Measurements from ENCODE around the gene BSN. TPM values are rescaled to one million over a fixed set of nuclear protein-coding genes. Genes with fewer than 3 reads are reported as not detected.

Gene BSN
- total and polyA plus RNA-seq, 2 donors: 0.39 to 0.48 TPM

DNA sequence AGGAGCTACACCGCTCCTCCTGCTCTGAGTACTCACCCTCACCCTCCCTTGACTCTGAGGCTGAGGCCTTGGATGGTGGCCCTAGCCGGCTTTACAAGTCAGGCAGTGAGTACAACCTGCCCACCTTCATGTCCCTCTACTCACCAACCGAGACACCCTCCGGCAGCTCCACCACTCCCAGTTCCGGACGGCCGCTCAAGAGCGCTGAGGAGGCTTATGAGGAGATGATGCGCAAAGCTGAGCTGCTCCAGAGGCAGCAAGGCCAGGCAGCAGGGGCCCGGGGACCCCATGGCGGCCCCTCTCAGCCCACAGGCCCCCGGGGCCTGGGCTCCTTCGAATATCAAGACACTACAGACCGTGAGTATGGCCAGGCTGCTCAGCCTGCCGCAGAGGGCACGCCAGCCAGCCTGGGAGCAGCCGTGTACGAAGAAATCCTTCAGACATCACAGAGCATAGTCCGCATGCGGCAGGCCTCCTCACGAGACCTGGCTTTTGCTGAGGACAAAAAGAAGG is 98.7 kb downstream of the BSN start:
- Histone ChIP-seq H3K27ac (ENCODE audit: low read depth) (no peak overlapping the region), H3K4me3 (ENCODE audit: low read depth, low read length) (no peak overlapping the region), H3K4me1 (ENCODE audit: insufficient read depth) (no peaks in the 10 kb centered on the region), H3K36me3 (ENCODE audit: insufficient read depth) (no peaks in the 10 kb centered on the region)
- 87% methylated on average over 21 of the region's 21 CpGs for WGBS
- no peak for DNase-seq (ENCODE audit: extremely low spot score)

DNA sequence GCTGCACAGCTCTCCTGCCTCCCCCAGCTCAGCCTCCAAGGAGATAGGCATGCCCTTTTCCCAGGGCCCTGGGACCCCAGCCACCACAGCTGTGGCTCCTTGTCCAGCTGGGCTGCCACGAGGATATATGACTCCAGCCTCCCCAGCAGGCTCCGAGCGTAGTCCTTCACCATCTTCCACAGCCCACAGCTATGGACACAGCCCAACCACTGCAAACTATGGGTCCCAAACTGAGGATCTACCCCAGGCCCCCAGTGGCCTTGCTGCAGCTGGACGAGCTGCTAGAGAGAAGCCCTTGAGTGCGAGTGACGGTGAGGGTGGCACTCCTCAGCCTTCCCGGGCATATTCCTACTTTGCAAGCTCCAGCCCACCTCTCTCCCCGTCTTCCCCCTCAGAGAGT is 99.3 kb downstream of the BSN start:
- WGBS: 68% methylated on average over 8 of the region's 8 CpGs
- Histone ChIP-seq H3K4me1 (ENCODE audit: insufficient read depth) (no peaks in the 10 kb centered on the region), H3K36me3 (ENCODE audit: insufficient read depth) (no peaks in the 10 kb centered on the region), H3K27ac (ENCODE audit: low read depth) (no peak overlapping the region), H3K4me3 (ENCODE audit: low read depth, low read length) (no peak overlapping the region)
- DNase-seq (ENCODE audit: extremely low spot score): no peak

GRCh38 chr3:49654176-49654825 is 100.0 kb downstream of the BSN start:
- no peaks in the 10 kb centered on the region for H3K4me1 ChIP-seq (ENCODE audit: insufficient read depth)
- no peaks in the 10 kb centered on the region for H3K36me3 ChIP-seq (ENCODE audit: insufficient read depth)
- 90% methylated on average over 17 of the region's 17 CpGs for WGBS
- no peak overlapping the region for H3K4me3 ChIP-seq (ENCODE audit: low read depth, low read length)
- DNase-seq (ENCODE audit: extremely low spot score): no peak
- no peak overlapping the region for H3K27ac ChIP-seq (ENCODE audit: low read depth)

GRCh38 chr3:49654955-49655556 is 100.8 kb downstream of the BSN start:
- no peak overlapping the region for H3K27ac ChIP-seq (ENCODE audit: low read depth)
- H3K4me1 ChIP-seq (ENCODE audit: insufficient read depth): no peaks in the 10 kb centered on the region
- no peak for DNase-seq (ENCODE audit: extremely low spot score)
- H3K4me3 ChIP-seq (ENCODE audit: low read depth, low read length): no peak overlapping the region
- 74% methylated on average over 10 of the region's 10 CpGs for WGBS
- no peaks in the 10 kb centered on the region for H3K36me3 ChIP-seq (ENCODE audit: insufficient read depth)

DNA sequence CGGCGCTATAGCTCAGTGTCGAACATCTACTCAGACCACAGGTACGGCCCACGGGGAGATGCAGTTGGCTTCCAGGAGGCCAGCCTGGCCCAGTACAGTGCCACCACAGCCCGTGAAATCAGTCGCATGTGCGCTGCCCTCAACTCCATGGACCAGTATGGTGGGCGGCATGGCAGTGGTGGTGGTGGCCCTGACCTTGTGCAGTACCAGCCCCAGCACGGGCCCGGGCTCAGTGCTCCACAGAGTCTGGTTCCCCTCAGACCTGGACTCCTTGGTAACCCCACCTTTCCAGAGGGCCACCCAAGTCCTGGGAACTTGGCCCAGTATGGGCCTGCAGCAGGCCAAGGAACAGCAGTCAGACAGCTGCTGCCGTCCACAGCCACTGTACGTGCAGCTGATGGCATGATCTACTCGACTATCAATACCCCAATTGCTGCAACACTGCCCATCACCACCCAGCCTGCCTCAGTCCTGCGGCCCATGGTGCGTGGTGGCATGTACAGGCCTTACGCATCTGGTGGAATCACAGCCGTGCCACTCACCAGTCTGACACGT is 101.5 kb downstream of the BSN start:
- Histone ChIP-seq H3K4me3 (ENCODE audit: low read depth, low read length) (no peak overlapping the region), H3K27ac (ENCODE audit: low read depth) (no peak overlapping the region), H3K36me3 (ENCODE audit: insufficient read depth) (no peaks in the 10 kb centered on the region), H3K4me1 (ENCODE audit: insufficient read depth) (no peaks in the 10 kb centered on the region)
- DNase-seq (ENCODE audit: extremely low spot score): no peak
- WGBS: 95% methylated on average over 19 of the region's 19 CpGs

DNA sequence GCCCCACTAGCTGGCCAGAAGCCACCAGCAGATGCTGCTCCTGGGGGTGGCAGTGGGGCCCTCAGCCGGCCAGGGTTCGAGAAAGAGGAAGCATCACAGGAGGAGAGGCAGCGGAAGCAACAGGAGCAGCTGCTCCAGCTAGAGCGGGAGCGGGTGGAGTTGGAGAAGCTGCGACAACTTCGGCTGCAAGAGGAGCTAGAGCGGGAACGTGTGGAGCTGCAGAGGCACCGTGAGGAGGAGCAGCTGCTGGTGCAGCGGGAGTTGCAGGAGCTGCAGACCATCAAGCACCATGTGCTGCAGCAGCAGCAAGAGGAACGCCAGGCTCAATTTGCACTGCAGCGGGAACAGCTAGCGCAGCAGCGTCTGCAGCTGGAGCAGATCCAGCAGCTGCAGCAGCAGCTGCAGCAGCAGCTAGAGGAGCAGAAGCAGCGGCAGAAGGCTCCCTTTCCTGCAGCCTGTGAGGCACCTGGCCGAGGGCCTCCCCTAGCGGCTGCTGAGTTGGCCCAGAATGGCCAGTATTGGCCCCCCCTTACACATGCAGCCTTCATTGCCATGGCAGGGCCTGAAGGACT is 102.3 kb downstream of the BSN start:
- Histone ChIP-seq H3K4me3 (ENCODE audit: low read depth, low read length) (no peak overlapping the region), H3K27ac (ENCODE audit: low read depth) (no peak overlapping the region), H3K36me3 (ENCODE audit: insufficient read depth) (no peaks in the 10 kb centered on the region), H3K4me1 (ENCODE audit: insufficient read depth) (no peaks in the 10 kb centered on the region)
- no peak for DNase-seq (ENCODE audit: extremely low spot score)
- 54% methylated on average over 18 of the region's 18 CpGs for WGBS

DNA sequence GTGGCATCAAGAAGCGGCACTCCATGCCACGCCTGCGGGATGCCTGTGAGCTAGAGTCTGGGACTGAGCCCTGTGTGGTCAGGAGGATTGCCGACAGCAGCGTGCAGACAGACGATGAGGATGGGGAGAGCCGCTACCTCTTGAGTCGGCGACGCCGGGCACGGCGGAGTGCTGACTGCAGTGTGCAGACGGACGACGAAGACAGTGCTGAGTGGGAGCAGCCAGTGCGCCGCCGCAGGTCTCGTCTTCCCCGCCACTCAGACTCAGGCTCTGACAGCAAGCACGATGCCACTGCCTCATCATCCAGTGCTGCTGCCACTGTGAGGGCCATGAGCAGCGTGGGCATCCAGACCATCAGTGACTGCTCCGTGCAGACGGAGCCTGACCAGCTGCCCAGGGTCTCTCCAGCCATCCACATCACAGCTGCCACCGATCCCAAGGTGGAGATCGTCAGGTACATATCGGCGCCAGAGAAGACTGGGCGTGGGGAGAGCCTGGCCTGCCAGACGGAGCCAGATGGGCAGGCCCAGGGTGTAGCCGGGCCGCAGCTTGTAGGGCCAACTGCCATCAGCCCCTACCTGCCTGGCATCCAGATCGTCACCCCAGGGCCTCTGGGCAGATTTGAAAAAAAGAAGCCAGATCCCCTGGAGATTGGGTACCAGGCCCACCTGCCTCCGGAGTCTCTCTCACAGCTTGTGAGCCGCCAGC is 103.1 kb downstream of the BSN start:
- WGBS: 92% methylated on average over 36 of the region's 36 CpGs

GRCh38 chr3:49658711-49659110 is 104.4 kb downstream of the BSN start:
- Histone ChIP-seq H3K27ac (ENCODE audit: low read depth) (no peak overlapping the region), H3K36me3 (ENCODE audit: insufficient read depth) (no peaks in the 10 kb centered on the region), H3K4me3 (ENCODE audit: low read depth, low read length) (no peak overlapping the region), H3K4me1 (ENCODE audit: insufficient read depth) (no peaks in the 10 kb centered on the region)
- 59% methylated on average over 2 of the region's 2 CpGs for WGBS
- DNase-seq (ENCODE audit: extremely low spot score): no peak

More for the DNA sequence above, 103.1 kb downstream of the BSN start:
- no peak for DNase-seq (ENCODE audit: extremely low spot score)
- no peak overlapping the region for H3K27ac ChIP-seq (ENCODE audit: low read depth)
- no peaks in the 10 kb centered on the region for H3K36me3 ChIP-seq (ENCODE audit: insufficient read depth)
- H3K4me3 ChIP-seq (ENCODE audit: low read depth, low read length): no peak overlapping the region
- H3K4me1 ChIP-seq (ENCODE audit: insufficient read depth): no peaks in the 10 kb centered on the region

DNA sequence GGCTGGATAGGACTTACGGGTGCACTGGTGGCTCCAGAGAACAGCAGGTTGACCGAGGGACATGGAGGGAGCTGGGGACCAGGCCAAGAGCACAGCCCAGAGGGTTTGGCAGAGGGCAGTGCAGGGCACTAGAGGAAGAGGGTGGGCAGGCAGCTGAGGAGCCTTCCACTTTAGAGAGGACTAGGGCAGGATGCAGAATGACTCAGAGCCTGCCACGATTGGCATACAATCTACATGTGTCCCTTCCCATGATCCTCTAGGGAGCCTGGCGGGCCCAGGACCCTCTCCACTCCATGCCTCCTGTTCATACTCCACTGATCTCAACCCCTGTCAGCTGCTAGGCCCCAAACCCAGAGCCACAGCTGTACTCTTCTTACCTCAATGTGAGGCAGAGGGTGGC is 105.5 kb downstream of the BSN start:
- H3K4me3 ChIP-seq (ENCODE audit: low read depth, low read length): no peak overlapping the region
- H3K27ac ChIP-seq (ENCODE audit: low read depth): no peak overlapping the region
- H3K4me1 ChIP-seq (ENCODE audit: insufficient read depth): no peaks in the 10 kb centered on the region
- no peak for DNase-seq (ENCODE audit: extremely low spot score)
- no peaks in the 10 kb centered on the region for H3K36me3 ChIP-seq (ENCODE audit: insufficient read depth)
- 63% methylated on average over 4 of the region's 4 CpGs for WGBS

- Histone ChIP-seq H3K36me3 (ENCODE audit: insufficient read depth) (no peaks in the 10 kb centered on the region), H3K27ac (ENCODE audit: low read depth) (no peak overlapping the region), H3K4me3 (ENCODE audit: low read depth, low read length) (no peak overlapping the region), H3K4me1 (ENCODE audit: insufficient read depth) (no peaks in the 10 kb centered on the region)
- 85% methylated on average over 14 of the region's 14 CpGs for WGBS
- DNase-seq (ENCODE audit: extremely low spot score): no peak
These were observed 107.0 kb downstream of the BSN start for GRCh38 chr3:49661281-49661680.

GRCh38 chr3:49662021-49662420 is 107.7 kb downstream of the BSN start:
- Histone ChIP-seq H3K4me1 (ENCODE audit: insufficient read depth) (no peaks in the 10 kb centered on the region), H3K36me3 (ENCODE audit: insufficient read depth) (no peaks in the 10 kb centered on the region), H3K27ac (ENCODE audit: low read depth) (no peak overlapping the region), H3K4me3 (ENCODE audit: low read depth, low read length) (no peak overlapping the region)
- DNase-seq (ENCODE audit: extremely low spot score): no peak
- 87% methylated on average over 22 of the region's 22 CpGs for WGBS

- H3K4me3 ChIP-seq (ENCODE audit: low read depth, low read length): no peak overlapping the region
- WGBS: 93% methylated on average over 34 of the region's 34 CpGs
- no peaks in the 10 kb centered on the region for H3K4me1 ChIP-seq (ENCODE audit: insufficient read depth)
- no peaks in the 10 kb centered on the region for H3K36me3 ChIP-seq (ENCODE audit: insufficient read depth)
- H3K27ac ChIP-seq (ENCODE audit: low read depth): no peak overlapping the region
- DNase-seq (ENCODE audit: extremely low spot score): no peak
These were observed 108.6 kb downstream of the BSN start for GRCh38 chr3:49662720-49663413.

GRCh38 chr3:49663831-49664230 is 109.6 kb downstream of the BSN start:
- 97% methylated on average over 1 of the region's 1 CpG for WGBS

More at GRCh38 chr3:49663831-49664230, 109.6 kb downstream of the BSN start:
- H3K4me1 ChIP-seq (ENCODE audit: insufficient read depth): no peaks in the 10 kb centered on the region
- H3K27ac ChIP-seq (ENCODE audit: low read depth): no peak overlapping the region
- DNase-seq (ENCODE audit: extremely low spot score): no peak
- H3K4me3 ChIP-seq (ENCODE audit: low read depth, low read length): no peak overlapping the region
- H3K36me3 ChIP-seq (ENCODE audit: insufficient read depth): no peaks in the 10 kb centered on the region

Measured in urinary bladder (tissue), 4 donors.